Astrocyte of the cerebellum (primary cell): ENCODE measurements around the gene PDXK.

Source experiments
- DNase-seq: peaks from one replicate; pipeline ENCODE4 v3.0.0-alpha.2; 2011; ENCODE audit warnings: low read depth
- H3K4me3 ChIP-seq: 2 replicates; pipeline ENCODE4 v1.5.1; 2011; ENCODE audit warnings: mild to moderate bottlenecking, low read depth, low read length, moderate library complexity
- CTCF ChIP-seq: IDR thresholded peaks from 2 replicates; pipeline ENCODE4 v1.5.1; 2012; ENCODE audit warnings: low read length, low read depth, moderate library complexity, mild to moderate bottlenecking; ENCODE audit errors: missing control alignments
- in situ Hi-C: cut with HindIII; loops from 2 replicates; pipeline ENCODE4 v1.10.0; 2017; ENCODE audit warnings: low sequenced_read_pairs

PDXK gene

GRCh38 chr21:43803558-43804300, 84.8 kb downstream of the PDXK start:
- no peak for TF ChIP-seq CTCF
- in situ Hi-C loops: no loop called here
- no peak for DNase-seq
- no peak overlapping the region for H3K4me3 ChIP-seq

GRCh38 chr21:43805275-43805800, 86.4 kb downstream of the PDXK start:
- H3K4me3 ChIP-seq: no peak overlapping the region
- DNase-seq: no peak
- TF ChIP-seq CTCF: no peak
- in situ Hi-C loops: no loop called here

- DNase-seq: no peak
- no peak overlapping the region for H3K4me3 ChIP-seq
- in situ Hi-C loops: no loop called here
- TF ChIP-seq CTCF: no peak
Observed at GRCh38 chr21:43806017-43806710, 87.2 kb downstream of the PDXK start.

GRCh38 chr21:43808367-43808766, 89.4 kb downstream of the PDXK start:
- in situ Hi-C loops: no loop called here
- no peak overlapping the region for H3K4me3 ChIP-seq
- no peak for DNase-seq
- no peak for TF ChIP-seq CTCF

- no peak for TF ChIP-seq CTCF
- in situ Hi-C loops: no loop called here
- DNase-seq: no peak
- no peak overlapping the region for H3K4me3 ChIP-seq
Observed at GRCh38 chr21:43808832-43809251, 89.9 kb downstream of the PDXK start.

GRCh38 chr21:43809346-43809799, 90.4 kb downstream of the PDXK start:
- in situ Hi-C loops: no loop called here
- H3K4me3 ChIP-seq: no peak overlapping the region
- DNase-seq: no peak
- no peak for TF ChIP-seq CTCF
